K562 (cell line): ENCODE measurements around the gene SGCB. TPM values are rescaled to one million over a fixed set of nuclear protein-coding genes. Genes with fewer than 3 reads are reported as not detected.

ENCODE experiments used
- ATAC-seq: fragments of 200-7000 bp; cut with Tn5 transposase; 3 replicates; pipeline ENCODE4 v1.9.1; 2020; ENCODE audit warnings: moderate library complexity
- BruUV-seq: library from RNA; stranded (reverse); fragments of 400-500 nt; replicated peaks from 2 replicates; lab custom pipeline; 2021; lab: Mats Ljungman, UMichigan
- CTCF ChIA-PET: fragments of 300-600 bp; formaldehyde crosslinking; extraction: SDS; loops from one replicate; lab custom pipeline; 2021; ENCODE audit warnings: low intra/inter-chr PET ratio; lab: Yijun Ruan, JAX
- POLR2A ChIA-PET: fragments of 300-600, 350-650 bp; sonication (Branson Sonifier 250); formaldehyde crosslinking; extraction: SDS; loops from one replicate; lab custom pipeline; 2021; ENCODE audit warnings: antibody characterized with exemption, inconsistent platforms; lab: Yijun Ruan, JAX
- DNase-seq, 4 experiments: peaks; one replicate each; pipeline versions ENCODE4 v3.0.0 to v3.0.0-alpha.2; 2011 to 2018; ENCODE audit warnings: low spot score in 3 of 4, mixed read lengths in 3 of 4; ENCODE audit errors: extremely low read depth in 1 of 4
- FAIRE-seq: peaks from 2 replicates; lab custom pipeline; 2011; peaks lifted over from hg19 to GRCh38; lab: Jason Lieb, UNC
- H2AFZ ChIP-seq: 2 replicates; pipeline ENCODE4 v1.6.0; 2011; ENCODE audit warnings: low read depth, low read length, control low read depth, inconsistent platforms
- H3K27ac ChIP-seq: fragments of 200-600 bp; 3 replicates; pipeline ENCODE4 v1.8.0; 2011; ENCODE audit warnings: low read depth, mild to moderate bottlenecking, control low read depth, inconsistent platforms, low read length, moderate library complexity, mixed read lengths; ENCODE audit errors: extremely low read depth
- H3K27me3 ChIP-seq, 2 experiments: fragments of 300-600 bp in 1 of 2; 2 replicates in 1 of 2; 3 replicates in 1 of 2; pipeline versions ENCODE4 v1.6.0 to v1.8.0; 2011; ENCODE audit warnings: inconsistent platforms in 2 of 2, low read length in 2 of 2, mild to moderate bottlenecking in 1 of 2, mixed read lengths in 1 of 2, moderate library complexity in 1 of 2; ENCODE audit not compliant: control insufficient read depth in 2 of 2, insufficient read depth in 2 of 2
- H3K36me3 ChIP-seq: fragments of 300-600 bp; 3 replicates; pipeline ENCODE4 v1.8.0; 2011; ENCODE audit warnings: mild to moderate bottlenecking, low read length, inconsistent platforms; ENCODE audit not compliant: control insufficient read depth, insufficient read depth
- H3K4me1 ChIP-seq, 2 experiments: fragments of 200-600 bp in 1 of 2; replicated peaks in 1 of 2; 2 replicates in 1 of 2; 3 replicates in 1 of 2; pipeline versions ENCODE4 v1.5.1 to v1.8.0; 2011; ENCODE audit warnings: inconsistent platforms in 2 of 2, low read length in 2 of 2, mild to moderate bottlenecking in 1 of 2, mixed read lengths in 1 of 2, moderate library complexity in 1 of 2; ENCODE audit not compliant: control insufficient read depth in 2 of 2, insufficient read depth in 2 of 2
- H3K4me2 ChIP-seq: 2 replicates; pipeline ENCODE4 v1.6.1; 2011; ENCODE audit warnings: low read length, control low read depth, inconsistent platforms, mixed read lengths; ENCODE audit not compliant: insufficient read depth
- H3K4me3 ChIP-seq: fragments of 200-600 bp; sonication (generic), shearing (Covaris generic); 2 replicates; pipeline ENCODE4 v1.5.1; 2016; ENCODE audit warnings: control low read depth, inconsistent platforms
- H3K79me2 ChIP-seq: fragments of 200-600 bp; 3 replicates; pipeline ENCODE4 v1.8.0; 2011; ENCODE audit warnings: low read length, inconsistent platforms; ENCODE audit not compliant: control insufficient read depth, insufficient read depth
- H3K9ac ChIP-seq, 2 experiments: 2 replicates each; pipeline versions ENCODE4 v1.6.0 to v1.6.1; 2011; ENCODE audit warnings: low read depth in 2 of 2, low read length in 2 of 2, control low read depth in 1 of 2, inconsistent platforms in 1 of 2, mild to moderate bottlenecking in 1 of 2, mixed read lengths in 1 of 2; ENCODE audit not compliant: insufficient read depth in 1 of 2
- H3K9me1 ChIP-seq: one replicate; pipeline ENCODE4 v1.6.0; 2011; ENCODE audit warnings: inconsistent platforms, mild to moderate bottlenecking, low read length, moderate library complexity; ENCODE audit not compliant: control insufficient read depth, insufficient read depth
- H3K9me3 ChIP-seq: replicated peaks from 2 replicates; pipeline ENCODE4 v1.5.1; 2011; ENCODE audit warnings: low read depth, low read length, inconsistent platforms; ENCODE audit not compliant: control insufficient read depth, insufficient read depth
- H4K20me1 ChIP-seq: replicated peaks from 2 replicates; pipeline ENCODE4 v1.6.1; 2011; ENCODE audit warnings: low read length, inconsistent platforms, mixed read lengths; ENCODE audit not compliant: control insufficient read depth, insufficient read depth
- ATF7 ChIP-seq: fragments of 450-650 bp; IDR thresholded peaks from 2 replicates; pipeline ENCODE4 v1.7.1; 2014; ENCODE audit warnings: mild to moderate bottlenecking, moderate library complexity
- CBX8 ChIP-seq: fragments of 200-600 bp; sonication (generic); IDR thresholded peaks from 2 replicates; pipeline ENCODE4 v1.6.1; 2012; ENCODE audit warnings: borderline replicate concordance, mixed run types, low read depth, mild to moderate bottlenecking, moderate library complexity, mixed read lengths, low read length, control low read depth, inconsistent platforms; ENCODE audit not compliant: poor library complexity, severe bottlenecking; ENCODE audit errors: extremely low read depth
- HNRNPK ChIP-seq: fragments of 200-400 bp; formaldehyde crosslinking; IDR thresholded peaks from one replicate; pipeline ENCODE4 v1.6.1; 2018; ENCODE audit warnings: mild to moderate bottlenecking, low read depth, low read length; ENCODE audit not compliant: poor library complexity, severe bottlenecking
- KLF10 ChIP-seq: fragments of 250-450 bp; sonication (Bioruptor Pico); IDR thresholded peaks from 2 replicates; pipeline ENCODE4 v1.6.1; 2021; ENCODE audit warnings: matching md5 sums
- NCOA4 ChIP-seq: fragments of 450-650 bp; IDR thresholded peaks from 2 replicates; pipeline ENCODE4 v1.6.1; 2018; ENCODE audit warnings: mild to moderate bottlenecking; ENCODE audit not compliant: partially characterized antibody
- NEUROD1 ChIP-seq: fragments of 150-350 bp; IDR thresholded peaks from 2 replicates; pipeline ENCODE4 v1.6.1; 2014; ENCODE audit warnings: borderline replicate concordance, low read length, low read depth; ENCODE audit not compliant: partially characterized antibody
- SIX5 ChIP-seq, 2 experiments: IDR thresholded peaks; 2 replicates each; pipeline ENCODE4 v1.6.1; 2011; ENCODE audit warnings: low read length in 2 of 2, borderline replicate concordance in 1 of 2, low read depth in 1 of 2, mild to moderate bottlenecking in 1 of 2, moderate library complexity in 1 of 2; ENCODE audit not compliant: insufficient read depth in 1 of 2
- STAT5B ChIP-seq: fragments of 250-450 bp; sonication (Bioruptor Pico); IDR thresholded peaks from 2 replicates; pipeline ENCODE4 v1.8.0; 2021; ENCODE audit warnings: mild to moderate bottlenecking, inconsistent platforms
- ZNF584 ChIP-seq: fragments of 200-800 bp; sonication (Bioruptor generic); IDR thresholded peaks from 2 replicates; pipeline ENCODE4 v1.6.1; 2016; ENCODE audit warnings: low read depth, mild to moderate bottlenecking, missing genetic modification characterization, missing compliant biosample characterization
- ZNF655 ChIP-seq: fragments of 250-450 bp; sonication (Bioruptor Pico); IDR thresholded peaks from 2 replicates; pipeline ENCODE4 v1.5.0; 2021
- WGBS: fragments of 100-300 bp; shearing (Covaris generic); methylation state at CpG from one replicate; pipeline ENCODE4 v1.1.6; 2016; ENCODE audit warnings: low coverage, mixed read lengths; ENCODE audit not compliant: insufficient coverage; ENCODE audit errors: missing lambda C conversion rate; 5-methylcytosine and 5-hydroxymethylcytosine counted together
- in situ Hi-C: fragments of 300-500 bp; cut with MboI; formaldehyde crosslinking; loops from 4 replicates; pipeline ENCODE4 v1.15.0; 2018; ENCODE audit warnings: inconsistent platforms, mixed read lengths
- intact Hi-C: fragments of 100-400 bp; cut with micrococcal nuclease; formaldehyde crosslinking; loops from 2 replicates; pipeline ENCODE4 v1.14.2; 2022
- polyA plus RNA-seq, 8 experiments: library from polyadenylated mRNA; depleted of rRNA in 4 of 8; stranded (reverse) in 5 of 8; unstranded in 3 of 8; fragments of >200 nt; fragmentation: Nextera tagmentation in 2 of 8; fragmentation: Illumina TruSeq in 1 of 8; extraction: Ambion mirVana in 2 of 8; extraction: Trizol in 1 of 8; gene quantifications; 2 replicates each; pipeline versions ENCODE4 v1.2.1 to v1.2.3, GENCODE V29; 2011 to 2014; ENCODE audit warnings: inconsistent platforms in 1 of 8, missing spikeins in 1 of 8
- total RNA-seq, 7 experiments: library from RNA; depleted of rRNA in 6 of 7; stranded (reverse); fragments of >200 nt in 6 of 7; fragmentation: Illumina TruSeq in 2 of 7; extraction: Trizol in 2 of 7; gene quantifications; 2 replicates each; pipeline versions ENCODE4 v1.2.1 to v1.2.3, GENCODE V29; 2011 to 2021; ENCODE audit warnings: low replicate concordance in 1 of 7
- TF ChIP-seq, protein P1 (sequence below): conservative IDR thresholded peaks from 2 replicates; pipeline ENCODE4 v1.6.1; 2011; ENCODE audit warnings: low read depth, mild to moderate bottlenecking, low read length; ENCODE audit not compliant: control insufficient read depth
- TF ChIP-seq, protein P2 (sequence below): fragments of 200-800 bp; sonication (Bioruptor generic); IDR thresholded peaks from 2 replicates; pipeline ENCODE4 v1.6.1; 2017; ENCODE audit warnings: missing genetic modification characterization, missing compliant biosample characterization
- TF ChIP-seq, protein P3 (sequence below): sonication (generic); formaldehyde crosslinking; IDR thresholded peaks from 2 replicates; pipeline ENCODE4 v1.8.1; 2023; ENCODE audit warnings: mild to moderate bottlenecking, missing genetic modification reagents

SGCB gene
- total and polyA plus RNA-seq, 9 of the 15 experiments (the other 6 are each of a cell fraction or from before 2014, with no cell fraction given): 0.01 to 0.20 (median 0.07) TPM; not detected in 3

- TF ChIP-seq, protein P1, sequence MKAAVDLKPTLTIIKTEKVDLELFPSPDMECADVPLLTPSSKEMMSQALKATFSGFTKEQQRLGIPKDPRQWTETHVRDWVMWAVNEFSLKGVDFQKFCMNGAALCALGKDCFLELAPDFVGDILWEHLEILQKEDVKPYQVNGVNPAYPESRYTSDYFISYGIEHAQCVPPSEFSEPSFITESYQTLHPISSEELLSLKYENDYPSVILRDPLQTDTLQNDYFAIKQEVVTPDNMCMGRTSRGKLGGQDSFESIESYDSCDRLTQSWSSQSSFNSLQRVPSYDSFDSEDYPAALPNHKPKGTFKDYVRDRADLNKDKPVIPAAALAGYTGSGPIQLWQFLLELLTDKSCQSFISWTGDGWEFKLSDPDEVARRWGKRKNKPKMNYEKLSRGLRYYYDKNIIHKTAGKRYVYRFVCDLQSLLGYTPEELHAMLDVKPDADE: no peak
- TF ChIP-seq NEUROD1: no peak
- no peak for TF ChIP-seq ZNF584 (CRISPR knock-in tag)
- no peak for TF ChIP-seq HNRNPK
- TF ChIP-seq, protein P2, sequence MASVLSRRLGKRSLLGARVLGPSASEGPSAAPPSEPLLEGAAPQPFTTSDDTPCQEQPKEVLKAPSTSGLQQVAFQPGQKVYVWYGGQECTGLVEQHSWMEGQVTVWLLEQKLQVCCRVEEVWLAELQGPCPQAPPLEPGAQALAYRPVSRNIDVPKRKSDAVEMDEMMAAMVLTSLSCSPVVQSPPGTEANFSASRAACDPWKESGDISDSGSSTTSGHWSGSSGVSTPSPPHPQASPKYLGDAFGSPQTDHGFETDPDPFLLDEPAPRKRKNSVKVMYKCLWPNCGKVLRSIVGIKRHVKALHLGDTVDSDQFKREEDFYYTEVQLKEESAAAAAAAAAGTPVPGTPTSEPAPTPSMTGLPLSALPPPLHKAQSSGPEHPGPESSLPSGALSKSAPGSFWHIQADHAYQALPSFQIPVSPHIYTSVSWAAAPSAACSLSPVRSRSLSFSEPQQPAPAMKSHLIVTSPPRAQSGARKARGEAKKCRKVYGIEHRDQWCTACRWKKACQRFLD: no peak
Measured at GRCh38 chr4:52037689-52038102, 403 bp downstream of the SGCB start (continued).

DNA sequence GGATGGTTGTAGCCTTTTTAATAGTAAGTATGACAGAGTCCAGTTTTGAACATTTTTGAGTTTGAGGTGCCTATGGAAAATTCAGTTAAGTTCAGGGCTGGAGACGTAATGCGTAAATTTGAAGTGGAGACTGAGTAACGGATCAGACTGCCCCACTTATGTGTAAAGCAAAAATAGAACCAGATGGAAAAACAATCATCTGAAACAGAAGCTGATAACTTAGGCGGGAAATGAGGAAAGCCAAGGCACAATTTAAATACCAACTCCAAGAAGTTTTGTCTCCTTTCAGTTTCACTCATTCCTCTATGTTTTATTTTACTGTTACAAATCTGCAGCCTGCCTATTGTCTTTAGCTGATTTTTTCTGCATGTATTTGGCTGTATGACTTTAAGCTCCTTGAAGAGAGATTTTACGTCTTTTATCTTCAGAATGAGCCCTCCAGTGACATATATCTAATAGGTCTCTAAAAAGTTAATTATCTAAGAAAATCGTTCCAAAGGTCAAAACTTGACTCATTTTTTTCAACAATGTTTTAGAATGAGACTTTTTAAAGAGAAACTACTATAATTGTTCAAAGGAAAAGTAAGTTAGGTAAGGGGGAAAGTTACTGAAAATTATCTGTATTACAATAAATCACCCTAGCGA is 1.1 kb downstream of the SGCB start:
- ATAC-seq (no peak), FAIRE-seq (no peak), DNase-seq (no peak)
- Histone ChIP-seq H3K4me2 (no peak overlapping the region), H3K79me2 (no peaks in the 10 kb centered on the region), H4K20me1 (no peaks in the 10 kb centered on the region), H3K9me1 (no peaks in the 10 kb centered on the region), H3K4me3 (no peak overlapping the region), H3K9me3 (no peaks in the 10 kb centered on the region), H3K27ac (no peak overlapping the region), H3K9ac (no peak overlapping the region), H3K4me1 (peaks cover 0 to 8% of the 10 kb centered on the region in 2 experiments; a peak in 2 of 5 replicates), H3K27me3 (peaks cover 6 to 12% of the 10 kb centered on the region in 2 experiments; a peak in 2 of 5 replicates), H2AFZ (no peak overlapping the region), H3K36me3 (no peaks in the 10 kb centered on the region)
- ChIA-PET POLR2A (no interaction called here), CTCF (no interaction called here)
- in situ Hi-C loops (no loop called here), intact Hi-C loops (no loop called here)
- WGBS: 8% methylated on average over 7 of the region's 7 CpGs
- BruUV-seq: no TSS peak
- TF ChIP-seq CBX8: no peak
- no peak for TF ChIP-seq NCOA4
- TF ChIP-seq SIX5 (IDR thresholded peaks at IDR 0.05; ENCODE audit: borderline replicate concordance in 1 of 2, insufficient read depth in 1 of 2, low read depth in 1 of 2, low read length in 2 of 2): no peak
- TF ChIP-seq KLF10 (CRISPR knock-in tag): no peak
- TF ChIP-seq ATF7: no peak
- TF ChIP-seq ZNF655 (CRISPR knock-in tag): no peak
- TF ChIP-seq STAT5B: no peak
- TF ChIP-seq, protein P3, sequence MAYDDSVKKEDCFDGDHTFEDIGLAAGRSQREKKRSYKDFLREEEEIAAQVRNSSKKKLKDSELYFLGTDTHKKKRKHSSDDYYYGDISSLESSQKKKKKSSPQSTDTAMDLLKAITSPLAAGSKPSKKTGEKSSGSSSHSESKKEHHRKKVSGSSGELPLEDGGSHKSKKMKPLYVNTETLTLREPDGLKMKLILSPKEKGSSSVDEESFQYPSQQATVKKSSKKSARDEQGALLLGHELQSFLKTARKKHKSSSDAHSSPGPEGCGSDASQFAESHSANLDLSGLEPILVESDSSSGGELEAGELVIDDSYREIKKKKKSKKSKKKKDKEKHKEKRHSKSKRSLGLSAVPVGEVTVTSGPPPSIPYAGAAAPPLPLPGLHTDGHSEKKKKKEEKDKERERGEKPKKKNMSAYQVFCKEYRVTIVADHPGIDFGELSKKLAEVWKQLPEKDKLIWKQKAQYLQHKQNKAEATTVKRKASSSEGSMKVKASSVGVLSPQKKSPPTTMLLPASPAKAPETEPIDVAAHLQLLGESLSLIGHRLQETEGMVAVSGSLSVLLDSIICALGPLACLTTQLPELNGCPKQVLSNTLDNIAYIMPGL: no peak
